ENCODE measurements around the gene PSKH1. TPM values are rescaled to one million over a fixed set of nuclear protein-coding genes. Genes with fewer than 3 reads are reported as not detected.

Gene PSKH1
- total and polyA plus RNA-seq, 10 of the 15 experiments (the other 5 are each of a cell fraction or from before 2014, with no cell fraction given): 0.63 to 20.4 (median 7.8) TPM

- peak overlapping the region; percentile 90 for H2AFZ ChIP-seq (ENCODE audit: control insufficient read depth, low read depth, low read length)
- BruUV-seq (replicated peaks): TSS peak; percentile 99
- H3K27me3 ChIP-seq (replicated peaks in 1 of 2; ENCODE audit: control insufficient read depth in 2 of 2, insufficient read depth in 2 of 2, low read length in 1 of 2): no peaks in the 10 kb centered on the region
- POLR2A ChIA-PET: interaction anchor here (0.7 to 1.4 kb wide), 3 partner anchors 9 to 192 kb away, joined by 5 to 9 read pairs (median 6); no protein-coding TSS in a partner anchor
- TF ChIP-seq RCOR1 (conservative IDR thresholded peaks at IDR 0.05; ENCODE audit: low read depth, low read length) (no peak), ZBTB40 (IDR thresholded peaks at IDR 0.05; ENCODE audit: borderline replicate concordance) (peak; percentile 73; the same call in 1 of the 2 replicates)
- peak overlapping the region; percentile 73 for H3K4me2 ChIP-seq (ENCODE audit: control insufficient read depth, insufficient read depth)
- WGBS (ENCODE audit: insufficient coverage, insufficient replicate concordance, low lambda C conversion rate, missing lambda C conversion rate): 87% methylated on average over 5 of the region's 5 CpGs
- RAD21 ChIA-PET (ENCODE audit: unreplicated experiment): interaction anchor here (1.5 kb wide), 1 partner anchor 19 kb away, joined by 3 read pairs; no protein-coding TSS in a partner anchor
- CTCF ChIA-PET: interaction anchor here (1.0 to 3.4 kb wide), 5 partner anchors 8 to 335 kb away, joined by 3 to 27 read pairs (median 3); partner anchors contain the start of gene NRN1L
- peak overlapping the region; percentile 62 for H3K4me3 ChIP-seq
- FAIRE-seq (no peak), ATAC-seq (no peak), DNase-seq (ENCODE audit: low read depth, low spot score) (no peak)
- H3K27ac ChIP-seq (ENCODE audit: control insufficient read depth, insufficient read depth): no peak overlapping the region
- intact Hi-C loops (cut with micrococcal nuclease; ENCODE audit: unreplicated experiment): loop anchor here (5.0 kb wide), 1 partner anchor 35 kb away; no protein-coding TSS in a partner anchor
- H3K36me3 ChIP-seq (ENCODE audit: control insufficient read depth in 2 of 2, insufficient read depth in 2 of 2, low read length in 1 of 2): no peaks in the 10 kb centered on the region; a peak in 1 of 4 replicates
- no peaks in the 10 kb centered on the region for H3K9me3 ChIP-seq (replicated peaks; ENCODE audit: control insufficient read depth, insufficient read depth, low read length)
- no peaks in the 10 kb centered on the region for H4K20me1 ChIP-seq (ENCODE audit: control insufficient read depth, insufficient read depth)
- in situ Hi-C loops (cut with MboI): no loop called here
- SMC1A ChIA-PET (ENCODE audit: uncharacterized antibody, unreplicated experiment): interaction anchor here (0.6 to 3.0 kb wide), 6 partner anchors 9 to 172 kb away, joined by 3 to 14 read pairs (median 3); no protein-coding TSS in a partner anchor
- 0 out of 2 replicates have a peak overlapping the region, but pooled peaks have one; percentile 39 for H3K9ac ChIP-seq (ENCODE audit: control insufficient read depth, insufficient read depth, low read length)
- H3K4me1 ChIP-seq (ENCODE audit: control insufficient read depth, insufficient read depth, low read length): peaks cover 7% of the 10 kb centered on the region
- peaks cover 24% of the 10 kb centered on the region for H3K79me2 ChIP-seq (ENCODE audit: control insufficient read depth, insufficient read depth, low read length)
These were observed 679 bp upstream of the PSKH1 start for GRCh38 chr16:67892375-67892774.
